B cell (primary cell): ENCODE measurements around the gene MAP3K15. TPM values are rescaled to one million over a fixed set of nuclear protein-coding genes. Genes with fewer than 3 reads are reported as not detected.

Source experiments
- ATAC-seq: fragments of 200-7000 bp; cut with Tn5 transposase; one replicate; pipeline ENCODE4 v1.10.0; 2021; ENCODE audit warnings: low read depth, mild to moderate bottlenecking, moderate number of reproducible peaks, moderate library complexity
- CTCF ChIA-PET: fragments of 350-600 bp; sonication (Branson Sonifier 250); formaldehyde crosslinking; loops from one replicate; lab custom pipeline; 2021; ENCODE audit warnings: antibody characterized with exemption, inconsistent platforms; lab: Charles Lee
- POLR2A ChIA-PET: fragments of 350-600 bp; sonication (Branson Sonifier 250); formaldehyde crosslinking; loops from one replicate; lab custom pipeline; 2021; ENCODE audit warnings: antibody characterized with exemption; lab: Charles Lee
- DNase-seq: peaks from one replicate; pipeline ENCODE4 v3.0.0; 2013
- H2AFZ ChIP-seq: 2 replicates; pipeline ENCODE4 v1.6.1; 2012; ENCODE audit warnings: mild to moderate bottlenecking, low read depth, low read length; ENCODE audit not compliant: insufficient read depth, poor library complexity, severe bottlenecking
- H3K27ac ChIP-seq, 2 donors: 1 replicate in 1 of 2; 2 replicates in 1 of 2; pipeline ENCODE4 v1.5.1; 2012 to 2013; ENCODE audit warnings: low read length in 2 of 2, mild to moderate bottlenecking in 2 of 2, moderate library complexity in 1 of 2
- H3K27me3 ChIP-seq, 4 experiments: fragments of 200-600 bp in 1 of 4; sonication (generic) in 1 of 4; replicated peaks in 1 of 4; 1 replicate in 2 of 4; 2 replicates in 2 of 4; pipeline versions ENCODE4 v1.6.1 to v1.7.0; 2013 to 2016; ENCODE audit warnings: low read length in 3 of 4, mild to moderate bottlenecking in 2 of 4, mixed read lengths in 1 of 4, moderate library complexity in 1 of 4; ENCODE audit not compliant: insufficient read depth in 4 of 4, control insufficient read depth in 3 of 4; ENCODE audit errors: control extremely low read depth in 1 of 4
- H3K36me3 ChIP-seq, 2 experiments: replicated peaks in 1 of 2; 1 replicate in 1 of 2; 2 replicates in 1 of 2; pipeline versions ENCODE4 v1.6.1 to v1.7.1; 2013; ENCODE audit warnings: low read length in 1 of 2; ENCODE audit not compliant: insufficient read depth in 2 of 2, control insufficient read depth in 1 of 2; ENCODE audit errors: control extremely low read depth in 1 of 2, extremely low read depth in 1 of 2
- H3K4me1 ChIP-seq, 2 donors: fragments of 200-600 bp in 1 of 2; sonication (generic) in 1 of 2; 1 replicate in 1 of 2; 2 replicates in 1 of 2; pipeline versions ENCODE4 v1.5.1 to v1.6.1; 2013 to 2017; ENCODE audit warnings: low read length in 2 of 2; ENCODE audit not compliant: control insufficient read depth in 2 of 2, insufficient read depth in 2 of 2
- H3K4me2 ChIP-seq: replicated peaks from 2 replicates; pipeline ENCODE3; 2012; ENCODE audit warnings: mild to moderate bottlenecking, low read depth, low read length; ENCODE audit not compliant: poor library complexity, severe bottlenecking
- H3K4me3 ChIP-seq, 5 experiments: fragments of 200-600 bp in 1 of 5; sonication (generic) in 1 of 5; 1 replicate in 3 of 5; 2 replicates in 2 of 5; pipeline versions ENCODE4 v1.5.1 to v1.7.0; 2011 to 2016; ENCODE audit warnings: low read length in 4 of 5, mild to moderate bottlenecking in 4 of 5, low read depth in 2 of 5, control low read depth in 1 of 5, moderate library complexity in 1 of 5; ENCODE audit not compliant: insufficient read depth in 1 of 5; ENCODE audit errors: control extremely low read depth in 1 of 5, extremely low read depth in 1 of 5
- H3K79me2 ChIP-seq: fragments of 200-600 bp; sonication (generic); one replicate; pipeline ENCODE4 v1.6.0; 2016; ENCODE audit warnings: low read length; ENCODE audit not compliant: control insufficient read depth, insufficient read depth
- H3K9ac ChIP-seq: fragments of 200-600 bp; sonication (generic); 2 replicates; pipeline ENCODE4 v1.6.1; 2017; ENCODE audit warnings: mild to moderate bottlenecking, low read length, moderate library complexity
- H3K9me3 ChIP-seq, 3 donors: one replicate each; pipeline versions ENCODE4 v1.6.1 to v1.7.1; 2013; ENCODE audit warnings: low read length in 2 of 3; ENCODE audit not compliant: control insufficient read depth in 2 of 3, insufficient read depth in 1 of 3; ENCODE audit errors: control extremely low read depth in 1 of 3
- H4K20me1 ChIP-seq: 2 replicates; pipeline ENCODE4 v1.6.0; 2012; ENCODE audit warnings: mild to moderate bottlenecking, low read length; ENCODE audit not compliant: insufficient read depth, control insufficient read depth, poor library complexity, severe bottlenecking
- H3K27ac Mint-ChIP-seq: one replicate; pipeline ENCODE4 v1.8.0; 2021; ENCODE audit warnings: mixed read lengths
- H3K27me3 Mint-ChIP-seq: one replicate; pipeline ENCODE4 v1.8.0; 2021; ENCODE audit warnings: mixed read lengths
- H3K4me1 Mint-ChIP-seq: one replicate; pipeline ENCODE4 v1.8.0; 2021; ENCODE audit warnings: mixed read lengths
- H3K4me3 Mint-ChIP-seq: one replicate; pipeline ENCODE4 v1.8.0; 2021; ENCODE audit warnings: mixed read lengths
- H3K9me3 Mint-ChIP-seq: one replicate; pipeline ENCODE4 v1.8.0; 2022; ENCODE audit warnings: mixed read lengths; ENCODE audit not compliant: insufficient read depth
- EZH2 ChIP-seq: IDR thresholded peaks from 2 replicates; pipeline ENCODE4 v1.6.1; 2012; ENCODE audit warnings: borderline replicate concordance, low read depth, mild to moderate bottlenecking, moderate library complexity, low read length; ENCODE audit not compliant: insufficient read depth, poor library complexity, severe bottlenecking
- WGBS: methylation state at CpG from one replicate; pipeline ENCODE4 v1.1.5; 2013; ENCODE audit warnings: missing lambda C conversion rate; ENCODE audit not compliant: insufficient coverage; 5-methylcytosine and 5-hydroxymethylcytosine counted together
- intact Hi-C: fragments of 100-400 bp; cut with micrococcal nuclease; formaldehyde crosslinking; loops from one replicate; pipeline ENCODE4 v1.10.0; 2022
- polyA plus RNA-seq: library from polyadenylated mRNA; depleted of rRNA; stranded (reverse); fragments of >200 nt; gene quantifications from 2 replicates; pipeline ENCODE4 v1.2.3, GENCODE V29; 2012
- total RNA-seq, 2 donors: library from RNA; stranded (reverse); fragments of 120-200 nt in 1 of 2; gene quantifications; 1 replicate in 1 of 2; 2 replicates in 1 of 2; pipeline versions ENCODE4 v1.2.3 to v1.2.4, GENCODE V29; 2013 to 2022
- TF ChIP-seq, protein P1 (sequence below): fragments of 200-600 bp; IDR thresholded peaks from one replicate; pipeline ENCODE4 v1.8.0; 2022; ENCODE audit warnings: antibody characterized with exemption, mild to moderate bottlenecking

The MAP3K15 gene
- total and polyA plus RNA-seq, 2 donors (not counting 1 experiment from before 2014, with no cell fraction given), result not detected

DNA sequence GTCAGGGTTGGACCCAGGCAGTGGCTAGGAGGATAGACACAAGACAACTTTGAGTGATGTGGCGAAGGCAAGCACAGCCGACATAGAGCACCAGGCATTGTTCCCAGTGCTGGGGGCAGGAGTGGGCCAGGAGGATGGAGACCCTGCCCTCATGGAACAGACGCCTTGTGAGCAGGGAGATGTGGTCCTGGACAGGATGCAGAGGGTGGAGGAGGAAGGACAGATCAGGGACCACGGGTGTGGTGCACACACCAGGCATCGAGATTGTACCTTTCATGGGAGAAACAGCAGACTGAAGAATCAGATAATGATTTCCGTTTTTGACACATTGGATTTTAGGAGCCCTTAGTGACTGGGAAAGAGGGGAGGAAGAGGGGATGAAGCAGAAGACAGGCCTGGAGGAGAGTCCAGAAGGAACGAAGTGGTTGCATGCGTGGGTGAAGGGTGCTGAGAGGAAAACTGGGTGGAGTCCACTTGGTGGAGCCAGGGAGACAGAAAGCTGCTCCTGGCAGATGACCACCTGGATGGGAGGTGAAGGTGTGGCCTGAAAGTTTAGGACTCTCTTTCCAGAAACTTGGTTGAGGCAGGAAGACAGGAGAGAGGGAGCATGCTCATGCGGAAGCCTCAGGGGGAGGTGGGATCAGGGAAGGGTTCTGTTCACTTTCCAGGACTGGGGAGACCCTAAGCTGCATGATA, 27.9 kb upstream of the MAP3K15 start:
- Histone ChIP-seq H3K9ac (no peak overlapping the region), H3K79me2 (no peaks in the 10 kb centered on the region), H3K4me1 (no peaks in the 10 kb centered on the region), H3K4me3 (no peak overlapping the region), H3K4me2 (no peak overlapping the region), H2AFZ (no peak overlapping the region), H3K27ac (no peak overlapping the region), H3K27me3 (no peaks in the 10 kb centered on the region), H4K20me1 (no peaks in the 10 kb centered on the region), H3K9me3 (no peaks in the 10 kb centered on the region), H3K36me3 (peaks cover 0 to 24% of the 10 kb centered on the region in 2 experiments)
- H3K27me3 Mint-ChIP-seq, result no peaks in the 10 kb centered on the region
- 95% methylated on average over 6 of the region's 9 CpGs for WGBS
- peaks cover 1% of the 10 kb centered on the region for H3K4me1 Mint-ChIP-seq
- H3K4me3 Mint-ChIP-seq, result no peak overlapping the region
- POLR2A ChIA-PET, result no interaction called here
- TF ChIP-seq EZH2, result no peak
- TF ChIP-seq, protein P1, sequence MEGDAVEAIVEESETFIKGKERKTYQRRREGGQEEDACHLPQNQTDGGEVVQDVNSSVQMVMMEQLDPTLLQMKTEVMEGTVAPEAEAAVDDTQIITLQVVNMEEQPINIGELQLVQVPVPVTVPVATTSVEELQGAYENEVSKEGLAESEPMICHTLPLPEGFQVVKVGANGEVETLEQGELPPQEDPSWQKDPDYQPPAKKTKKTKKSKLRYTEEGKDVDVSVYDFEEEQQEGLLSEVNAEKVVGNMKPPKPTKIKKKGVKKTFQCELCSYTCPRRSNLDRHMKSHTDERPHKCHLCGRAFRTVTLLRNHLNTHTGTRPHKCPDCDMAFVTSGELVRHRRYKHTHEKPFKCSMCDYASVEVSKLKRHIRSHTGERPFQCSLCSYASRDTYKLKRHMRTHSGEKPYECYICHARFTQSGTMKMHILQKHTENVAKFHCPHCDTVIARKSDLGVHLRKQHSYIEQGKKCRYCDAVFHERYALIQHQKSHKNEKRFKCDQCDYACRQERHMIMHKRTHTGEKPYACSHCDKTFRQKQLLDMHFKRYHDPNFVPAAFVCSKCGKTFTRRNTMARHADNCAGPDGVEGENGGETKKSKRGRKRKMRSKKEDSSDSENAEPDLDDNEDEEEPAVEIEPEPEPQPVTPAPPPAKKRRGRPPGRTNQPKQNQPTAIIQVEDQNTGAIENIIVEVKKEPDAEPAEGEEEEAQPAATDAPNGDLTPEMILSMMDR, result no peak
- no peak for ATAC-seq
- no peak overlapping the region for H3K27ac Mint-ChIP-seq
- intact Hi-C loops, result no loop called here
- no peaks in the 10 kb centered on the region for H3K9me3 Mint-ChIP-seq
- CTCF ChIA-PET, result no interaction called here
- DNase-seq, result no peak

- Histone ChIP-seq H4K20me1 (no peaks in the 10 kb centered on the region), H3K36me3 (peaks cover 0 to 30% of the 10 kb centered on the region in 2 experiments), H3K9me3 (no peaks in the 10 kb centered on the region), H3K79me2 (no peaks in the 10 kb centered on the region), H3K4me1 (no peaks in the 10 kb centered on the region), H2AFZ (no peak overlapping the region), H3K27ac (no peak overlapping the region), H3K4me3 (no peak overlapping the region), H3K27me3 (no peaks in the 10 kb centered on the region), H3K9ac (no peak overlapping the region), H3K4me2 (no peak overlapping the region)
- TF ChIP-seq EZH2, result no peak
- TF ChIP-seq, protein P1, result no peak
- DNase-seq (no peak), ATAC-seq (no peak)
- Mint-ChIP-seq H3K9me3 (no peaks in the 10 kb centered on the region), H3K27me3 (no peaks in the 10 kb centered on the region), H3K4me1 (peaks cover 1% of the 10 kb centered on the region), H3K27ac (no peak overlapping the region), H3K4me3 (no peak overlapping the region)
- ChIA-PET POLR2A (no interaction called here), CTCF (no interaction called here)
- intact Hi-C loops, result no loop called here
- WGBS, result 97% methylated on average over 12 of the region's 19 CpGs
Measured at GRCh38 chrX:19541931-19542330, 26.6 kb upstream of the MAP3K15 start.
